ENCODE measurements around the gene GJD3.

GJD3 gene

DNA sequence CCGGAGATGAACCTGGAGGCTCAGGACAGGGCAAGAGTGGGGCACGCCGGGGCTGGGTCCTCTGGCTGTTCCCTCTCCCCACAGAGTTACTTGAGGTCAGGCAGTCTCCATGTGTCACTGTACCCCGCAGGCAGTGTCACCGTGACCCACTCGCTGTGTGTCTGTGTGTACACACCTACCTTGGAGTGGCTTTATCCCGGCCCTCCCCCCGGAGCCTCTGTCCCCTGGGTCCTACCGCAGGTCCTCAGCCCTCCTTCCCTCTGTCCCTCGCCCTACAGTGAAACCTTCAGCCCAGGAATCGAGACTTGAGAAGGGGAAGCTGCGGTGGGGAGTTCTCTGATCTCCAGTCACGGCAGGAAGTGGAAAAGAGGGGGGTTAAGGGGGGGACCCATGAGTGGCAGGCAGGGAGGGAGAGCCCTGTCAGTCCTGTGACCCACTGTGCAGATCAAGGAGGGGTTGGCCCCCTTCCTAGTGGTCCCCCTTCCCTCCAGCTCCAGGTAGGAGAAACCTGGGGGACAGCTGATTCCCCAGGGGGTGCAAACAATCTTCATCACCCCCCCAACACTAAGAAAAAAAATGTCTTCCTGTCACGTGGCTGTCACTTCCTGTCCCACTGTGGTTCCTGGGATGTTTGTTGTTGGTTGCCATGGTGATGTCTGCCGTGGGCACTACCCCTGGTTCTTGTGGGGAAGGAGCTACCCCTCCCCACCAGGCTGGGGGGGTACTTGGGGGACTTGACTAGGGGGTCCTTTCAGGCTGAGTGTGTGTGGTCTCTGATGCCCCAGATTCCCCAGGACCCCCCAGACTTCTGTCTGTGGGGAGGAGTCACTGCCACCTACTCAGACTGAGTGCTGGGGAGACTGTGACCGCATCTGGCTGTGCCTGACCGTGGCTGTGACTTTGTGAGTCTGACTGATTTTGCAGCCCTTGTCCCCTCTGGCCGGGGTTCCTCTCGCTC lies 41.9 kb downstream of the GJD3 start:
- peak; percentile 57 for DNase-seq (ENCODE audit: low spot score)

DNA sequence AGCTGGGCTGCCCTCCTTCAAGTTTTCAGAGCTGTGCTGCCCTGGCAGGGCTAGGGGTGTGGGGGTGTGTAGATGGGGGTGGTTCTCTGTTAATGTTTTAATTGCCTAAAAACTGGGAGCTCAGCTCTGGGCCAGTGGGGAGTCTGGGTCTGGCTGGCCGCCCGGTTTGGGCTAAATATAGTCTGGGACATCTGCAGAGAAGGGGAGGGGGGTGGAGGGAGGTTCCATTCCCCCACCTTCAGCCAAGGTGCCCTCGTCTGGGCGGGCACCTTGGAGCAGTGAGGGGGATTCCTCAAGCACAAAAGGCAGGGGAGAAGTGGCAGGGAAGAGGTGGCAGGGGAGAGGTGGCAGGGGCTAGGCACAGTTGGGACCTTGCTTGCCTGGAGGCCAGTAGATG lies 42.6 kb downstream of the GJD3 start:
- DNase-seq (ENCODE audit: low spot score) = no peak

DNA sequence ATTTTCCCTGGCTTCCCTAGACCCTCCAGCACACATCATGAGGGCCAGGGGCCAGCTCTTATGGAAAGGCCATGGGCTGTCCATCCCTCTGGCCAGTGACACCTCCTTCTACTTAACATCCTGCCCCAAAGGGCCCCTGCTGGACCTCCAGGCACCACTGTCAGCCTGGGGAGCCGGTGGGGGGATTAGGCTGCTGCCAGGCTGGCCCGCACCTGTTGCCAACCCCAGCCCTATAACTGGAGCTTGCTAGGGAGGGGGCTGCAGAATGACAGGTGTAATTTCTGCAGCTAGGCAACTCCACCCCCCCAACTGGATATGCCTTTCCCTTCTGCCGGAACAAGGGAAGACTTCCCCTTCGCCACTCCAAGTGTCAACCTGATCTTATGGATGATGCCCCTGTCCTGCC lies 43.0 kb downstream of the GJD3 start:
- no peak for DNase-seq (ENCODE audit: low spot score)

DNA sequence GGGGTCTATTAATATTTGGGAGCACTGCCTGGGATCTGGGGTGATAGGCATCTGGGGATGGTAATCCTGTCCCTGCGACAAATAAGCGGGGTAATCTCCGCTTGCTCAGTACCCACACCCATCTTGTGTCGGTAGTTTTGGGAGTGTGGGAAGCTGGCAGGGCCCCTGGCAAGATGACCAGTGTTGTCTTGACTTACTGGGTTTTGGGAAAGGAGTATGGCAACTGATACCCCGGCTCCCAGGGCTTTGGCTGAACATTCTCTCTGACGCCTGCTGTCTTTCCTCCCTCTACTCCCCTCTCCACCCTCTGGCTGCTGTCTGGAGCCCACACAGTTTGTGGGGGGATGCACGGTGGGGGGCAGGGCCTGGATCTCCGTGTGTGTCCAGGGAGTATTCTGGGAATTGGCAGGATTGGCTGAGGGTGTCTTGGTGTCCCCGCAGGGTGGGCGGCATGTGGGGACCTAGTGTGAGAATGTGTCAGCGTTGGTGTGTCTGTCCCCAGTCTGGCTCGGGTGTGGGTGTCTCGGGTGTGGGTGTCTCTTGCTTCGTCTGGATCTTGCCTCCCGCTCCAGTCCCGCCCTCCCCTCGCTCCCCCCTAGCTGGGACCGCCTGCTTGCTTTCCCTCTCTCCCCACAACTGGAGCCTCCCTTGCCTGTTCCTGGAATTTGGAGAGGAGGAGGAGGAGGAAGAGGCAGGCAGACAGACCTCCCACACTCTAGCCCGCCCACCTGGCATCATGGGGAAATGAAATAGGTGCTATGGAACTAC lies 43.6 kb downstream of the GJD3 start:
- no peak for DNase-seq (ENCODE audit: low spot score)

DNA sequence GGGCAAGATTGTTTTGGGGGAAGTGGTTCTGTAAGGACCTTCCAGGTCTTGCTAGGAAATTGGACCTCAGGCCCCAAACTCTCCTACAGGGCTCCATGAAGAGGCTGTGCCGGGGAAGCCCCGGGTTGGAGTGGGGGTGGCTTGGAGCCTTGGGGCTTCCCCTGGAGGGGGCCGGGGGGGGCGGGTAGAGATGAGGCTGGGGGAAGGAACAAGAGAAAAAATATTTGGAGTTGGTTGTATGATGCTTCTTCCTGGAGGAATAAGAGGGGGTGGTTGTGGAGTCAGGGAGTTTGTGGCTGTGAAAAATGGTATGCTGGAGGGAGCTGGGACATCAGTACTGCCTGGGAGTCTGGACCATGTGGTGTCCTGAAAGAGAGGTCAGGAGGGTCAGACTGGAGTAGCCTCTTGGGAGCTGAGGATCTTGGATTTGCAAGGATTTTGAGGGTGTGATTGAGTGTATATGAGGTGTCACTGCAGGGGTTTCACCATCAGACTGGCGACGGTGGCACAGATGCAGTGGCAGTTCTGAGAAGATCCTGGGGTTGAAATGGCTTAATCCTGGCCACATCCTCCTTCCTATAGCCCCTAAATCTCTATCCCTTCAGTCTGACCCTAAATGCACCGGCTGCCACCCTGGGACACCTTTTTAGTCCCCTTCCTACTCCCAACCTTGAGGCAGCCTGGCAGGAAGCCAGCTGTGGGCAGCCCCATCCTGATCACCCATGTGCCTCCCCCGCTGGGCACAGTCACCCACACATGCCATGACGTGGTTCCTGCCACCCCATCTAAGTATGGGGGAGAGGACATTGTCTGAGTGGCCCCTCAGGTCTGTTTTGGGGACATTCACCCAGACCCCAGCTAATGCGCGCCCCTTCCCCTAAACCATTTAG lies 44.6 kb downstream of the GJD3 start:
- no peak for DNase-seq (ENCODE audit: low spot score)

DNA sequence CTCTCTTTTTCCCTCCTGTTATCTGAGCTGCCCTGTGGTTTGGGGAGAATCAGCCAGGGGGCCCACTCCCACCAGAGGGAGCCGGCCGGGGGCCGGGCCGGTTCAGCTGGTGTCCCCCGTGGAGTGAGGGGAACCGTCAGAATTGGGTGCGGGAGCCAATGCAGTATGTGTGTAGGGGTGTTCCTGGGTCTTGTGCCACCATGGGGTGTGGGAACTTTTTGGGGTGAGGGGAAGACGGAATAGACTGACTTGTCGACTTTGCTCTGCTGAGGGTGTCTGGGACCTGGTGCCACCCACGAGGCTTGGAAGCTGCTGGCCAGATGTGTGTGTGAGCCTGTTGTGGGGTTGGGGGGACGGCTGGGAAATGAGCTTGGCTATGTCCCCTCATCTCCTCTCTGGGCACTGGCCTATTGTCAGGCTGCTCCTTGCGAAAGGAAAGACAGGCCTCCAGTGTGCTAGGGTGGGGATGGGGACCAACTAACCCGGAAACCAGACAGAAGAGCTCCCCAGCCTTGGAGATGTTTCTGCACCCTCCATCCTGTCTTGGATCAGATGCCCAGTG lies 45.6 kb downstream of the GJD3 start:
- no peak for DNase-seq (ENCODE audit: low spot score)

DNA sequence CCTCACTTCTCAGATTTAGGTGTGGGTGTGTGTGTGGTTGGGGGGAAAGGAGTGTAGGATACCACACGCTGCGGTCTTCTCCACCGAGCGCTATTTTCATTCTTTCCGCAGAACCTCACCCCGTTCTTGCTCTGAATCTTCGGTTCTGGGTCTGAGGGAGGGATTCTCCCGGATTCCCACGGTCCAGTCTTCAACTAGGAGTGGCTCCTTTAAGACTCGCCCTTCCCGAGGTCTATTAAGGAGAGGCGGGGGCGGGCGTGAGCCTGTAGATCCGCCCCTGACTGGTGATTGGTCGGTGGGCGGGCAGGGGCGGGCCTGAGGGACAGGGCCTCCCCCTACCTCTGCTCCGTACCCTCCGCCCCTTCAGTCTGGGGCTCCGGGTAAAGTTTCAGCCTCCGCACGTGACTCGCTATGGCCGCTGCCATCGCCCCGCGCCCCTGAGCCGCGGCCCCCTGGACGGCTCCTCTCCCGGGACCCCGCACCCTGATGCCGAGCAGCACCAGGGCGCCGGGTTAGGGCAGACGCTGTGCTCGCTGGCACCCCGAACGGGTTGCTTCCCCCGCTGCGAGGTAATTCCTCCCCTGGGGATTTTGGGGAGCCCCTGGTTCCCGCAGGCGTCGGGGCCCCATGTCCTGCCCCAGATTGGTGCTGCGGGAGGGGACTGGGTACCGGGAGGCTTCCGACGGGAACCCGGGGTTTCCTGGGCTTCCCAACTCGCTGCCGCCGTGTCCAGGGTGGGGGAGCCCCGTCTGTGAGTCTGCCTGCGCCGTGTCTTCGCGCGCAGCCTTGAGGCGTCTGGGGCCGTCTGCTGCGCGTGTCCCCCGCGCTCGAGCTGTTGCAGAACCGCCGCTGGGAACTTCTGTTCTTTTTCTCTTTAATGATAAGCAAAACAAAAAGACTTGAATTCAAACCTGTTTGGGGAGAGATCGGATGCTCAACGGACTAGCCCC lies 46.4 kb downstream of the GJD3 start:
- peak; percentile 94 for DNase-seq (ENCODE audit: low spot score)

DNA sequence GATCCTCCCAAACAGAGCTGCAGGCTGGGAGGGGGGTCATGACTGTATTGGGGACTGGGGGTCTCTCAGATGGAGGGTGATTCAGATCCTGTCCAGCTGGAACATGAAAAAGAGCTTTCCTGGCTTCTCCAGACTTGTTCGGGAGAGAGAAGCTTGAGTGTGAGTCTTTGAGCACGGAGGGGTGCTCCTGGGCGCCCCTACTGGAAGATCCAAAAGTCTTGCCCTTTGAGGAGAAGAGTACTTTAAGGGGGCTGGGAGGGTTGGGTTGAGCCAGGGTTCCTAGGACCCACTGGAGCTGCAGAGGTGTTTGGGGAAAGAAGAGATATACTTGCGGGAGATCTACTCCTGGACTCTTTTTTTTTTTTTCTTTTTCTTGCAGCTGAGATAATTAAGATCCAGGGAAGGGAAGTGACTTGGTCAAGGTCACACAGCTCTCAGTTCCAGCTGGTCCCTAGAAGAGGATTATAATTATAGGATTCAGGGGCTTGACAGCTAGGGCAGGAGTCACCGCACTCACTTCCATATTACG lies 47.1 kb downstream of the GJD3 start:
- DNase-seq (ENCODE audit: low spot score) = no peak

DNA sequence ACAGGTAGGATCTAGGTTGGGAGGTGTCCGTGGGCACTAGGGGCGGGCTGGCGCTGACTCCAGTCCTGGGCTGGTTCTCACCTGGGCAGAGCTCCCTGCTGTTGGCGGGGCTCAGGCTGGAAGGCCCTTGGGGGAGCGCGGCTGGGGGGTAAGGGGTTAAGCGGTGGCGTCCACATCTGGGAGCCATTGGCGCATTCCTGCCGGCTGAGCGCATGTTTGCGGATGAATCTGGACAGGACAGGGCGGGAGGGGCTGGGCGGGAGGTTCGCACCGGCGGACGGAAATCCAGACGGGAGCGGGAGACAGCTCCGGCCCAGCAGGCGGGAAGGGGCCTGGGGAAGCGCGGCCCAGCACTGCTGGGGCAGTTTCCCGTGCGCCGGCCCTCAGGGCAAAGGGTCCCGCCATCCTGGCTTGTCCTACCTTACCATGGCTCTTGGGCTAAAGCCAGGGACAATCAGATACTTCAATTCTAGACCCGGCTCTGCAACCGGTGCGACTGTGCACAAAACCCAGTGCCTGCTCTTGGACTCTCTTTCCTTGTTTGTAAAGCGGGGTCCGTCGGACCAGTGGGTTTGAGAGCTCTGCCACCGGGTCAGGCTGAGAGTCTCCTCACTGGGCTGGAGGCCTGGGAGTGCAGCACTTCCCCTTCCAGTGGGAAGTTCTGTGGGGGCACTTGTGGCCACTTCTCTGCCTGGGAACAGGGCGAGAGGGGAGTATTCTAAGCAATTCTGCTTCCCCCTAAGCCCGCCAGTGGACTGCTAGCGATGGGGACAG lies 47.8 kb downstream of the GJD3 start:
- DNase-seq (ENCODE audit: low spot score) = no peak

DNA sequence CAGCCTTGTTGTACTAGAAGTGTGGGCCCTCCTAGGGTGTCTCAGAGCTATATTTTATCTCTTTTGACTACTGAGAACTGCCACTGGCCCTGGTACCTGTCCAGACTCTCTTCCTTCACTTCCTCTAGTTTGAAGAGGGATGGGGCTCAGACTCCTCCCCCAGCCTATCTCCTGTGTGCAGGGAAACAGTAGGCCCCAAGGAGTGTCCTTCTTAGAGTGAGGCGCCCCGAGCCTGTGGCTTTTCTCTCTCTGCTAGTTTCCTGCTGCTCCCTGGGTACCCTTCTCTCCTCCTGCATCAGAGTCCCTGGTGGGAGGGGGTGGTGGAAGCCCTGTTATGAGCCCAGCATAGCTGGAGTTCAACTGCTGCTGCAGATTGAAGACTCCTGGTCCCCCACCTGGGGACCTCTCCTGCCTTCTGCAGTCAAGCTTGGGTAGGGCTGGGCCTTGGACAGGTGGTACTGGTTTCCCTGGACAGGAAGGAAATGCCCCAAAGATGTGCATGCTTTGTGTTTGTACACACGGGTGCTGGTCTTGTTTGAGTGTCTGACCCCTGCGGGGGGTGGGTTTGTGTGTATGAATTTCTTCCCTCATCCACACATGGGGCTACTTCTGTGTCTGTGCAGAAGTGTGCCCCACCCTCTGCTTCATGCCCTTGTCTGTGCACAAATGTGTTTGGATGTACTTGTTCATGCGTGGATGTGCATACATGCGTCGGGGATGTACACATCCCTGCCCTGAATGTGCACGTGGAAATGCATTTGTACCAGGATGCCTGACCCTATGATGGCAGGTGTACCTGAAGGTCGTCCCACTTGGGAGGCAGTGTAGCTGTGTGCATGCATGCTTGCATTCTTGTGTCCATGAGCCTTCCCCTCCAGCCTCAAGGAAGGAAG lies 48.6 kb downstream of the GJD3 start:
- no peak for DNase-seq (ENCODE audit: low spot score)

DNA sequence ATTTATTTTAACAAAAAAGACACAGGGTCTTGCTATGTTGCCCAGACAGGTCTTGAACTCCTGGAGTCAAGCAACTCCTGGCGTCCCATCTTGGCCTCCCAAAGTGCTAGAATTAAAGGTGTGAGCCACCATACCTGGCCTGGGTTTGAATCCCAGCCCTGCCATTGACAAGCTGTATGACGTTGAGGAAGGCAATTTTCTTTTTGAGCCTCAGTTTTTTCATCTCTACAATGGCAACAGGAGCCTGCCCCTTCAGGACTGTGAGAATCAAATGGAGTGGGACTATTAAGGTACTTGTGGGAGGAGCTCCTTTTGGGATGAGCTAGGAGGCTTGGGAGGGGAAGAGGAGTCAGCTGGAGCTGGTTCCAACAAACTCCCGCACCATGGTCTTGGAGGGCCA lies 49.3 kb downstream of the GJD3 start:
- no peak for DNase-seq (ENCODE audit: low spot score)

DNA sequence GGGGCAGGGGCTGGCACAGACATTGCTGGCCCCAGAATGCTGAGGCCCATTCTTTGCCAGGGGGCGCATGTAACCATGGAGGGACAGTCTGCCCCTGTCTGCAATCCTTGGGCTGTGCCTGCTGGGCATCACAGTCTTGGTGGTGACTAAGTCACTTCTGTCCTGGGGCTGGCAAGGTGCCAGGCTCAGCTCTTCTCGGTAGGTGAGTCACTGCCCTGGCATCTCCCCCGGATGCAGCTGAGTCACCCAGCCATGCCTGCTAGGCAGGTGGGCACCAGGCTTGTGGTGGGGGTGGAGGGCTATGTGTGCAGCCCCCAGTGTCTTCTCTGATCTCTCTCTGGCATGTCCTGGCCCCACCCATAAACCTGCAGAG lies 50.0 kb downstream of the GJD3 start:
- DNase-seq (ENCODE audit: low spot score) = no peak

DNA sequence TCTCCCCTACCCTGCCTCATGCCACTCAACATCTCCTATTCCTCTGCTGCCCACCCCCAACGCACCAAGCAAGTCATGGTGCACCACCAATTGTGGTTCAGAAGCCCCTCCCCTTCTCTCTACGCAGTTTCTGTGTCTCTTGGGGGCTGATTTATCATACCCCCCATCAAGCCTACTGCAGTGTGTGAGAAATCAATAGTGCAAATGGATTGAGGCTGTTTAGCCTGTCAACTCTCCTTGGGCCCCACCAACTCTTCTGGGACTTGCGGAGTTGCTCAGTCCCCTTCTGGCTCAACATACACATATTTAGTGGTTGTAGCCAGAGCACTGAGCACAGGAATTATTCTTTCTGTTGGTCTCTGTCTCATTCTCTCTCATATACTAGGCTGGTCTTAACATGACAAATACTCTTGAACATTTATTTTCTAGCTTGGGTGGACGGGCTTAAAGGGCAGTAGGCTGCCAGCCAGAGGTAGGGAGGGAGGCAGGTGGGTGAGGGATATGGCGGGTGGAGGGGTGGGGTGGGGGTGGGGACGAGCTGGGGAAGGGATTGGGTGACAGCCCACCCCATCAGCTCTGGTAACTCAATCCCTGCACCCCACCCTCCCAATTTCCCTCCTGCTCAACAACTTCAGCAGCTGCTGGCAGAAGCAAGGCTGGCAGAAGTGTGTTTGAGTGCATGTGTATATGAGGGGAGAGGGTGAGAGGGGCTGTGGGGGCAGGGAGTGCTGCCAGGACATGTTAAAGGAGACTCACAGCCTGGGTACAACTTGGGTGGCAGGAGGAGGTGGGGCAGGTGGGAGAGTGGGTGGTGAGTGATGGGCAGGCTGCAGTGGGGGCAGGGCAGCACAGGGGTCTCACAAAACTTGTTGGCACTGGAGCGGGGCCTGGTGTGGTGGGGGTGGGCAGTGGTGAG lies 50.6 kb downstream of the GJD3 start:
- no peak for DNase-seq (ENCODE audit: low spot score)

All from putamen (tissue), 1 donor.